Stimulated activated CD4-positive, alpha-beta T cell treated with anti-CD3 and anti-CD28 coated beads, Interleukin-4, amount 100 ng/mL, for 48 hours (primary cell): ENCODE measurements around the gene AKIRIN1.
A peak's percentile ranks its signal among the peaks of the same experiment; 100 is the strongest.
"Not testable (repeated sequence)": the region's sequence is repeated elsewhere in the genome, so short reads cannot be mapped to it uniquely, and the experiment has no call there.

Source experiments
- DNase-seq, 2 donors: peaks; one replicate each; pipeline ENCODE4 v3.0.0-alpha.2; 2020; ENCODE audit warnings: low read depth in 2 of 2

AKIRIN1 gene

GRCh38 chr1:38994196-38994595, 3.1 kb downstream of the AKIRIN1 start:
- no peak for DNase-seq

- no peak for DNase-seq
Observed at GRCh38 chr1:38997034-38997900, 6.2 kb downstream of the AKIRIN1 start.

GRCh38 chr1:38997901-38998190, 6.8 kb downstream of the AKIRIN1 start:
- no peak for DNase-seq

GRCh38 chr1:39001516-39002421, 10.7 kb downstream of the AKIRIN1 start:
- DNase-seq = no peak

GRCh38 chr1:39003281-39003680, 12.2 kb downstream of the AKIRIN1 start:
- no peak for DNase-seq

- DNase-seq = no peak
Observed at GRCh38 chr1:39003794-39004193, 12.7 kb downstream of the AKIRIN1 start.

- no peak for DNase-seq
Observed at GRCh38 chr1:39006287-39006686, 15.2 kb downstream of the AKIRIN1 start.

GRCh38 chr1:39006726-39007645, 15.9 kb downstream of the AKIRIN1 start:
- no peak for DNase-seq

- DNase-seq = not testable (repeated sequence)
Observed at GRCh38 chr1:39014956-39015355, 23.9 kb downstream of the AKIRIN1 start.

- DNase-seq = no peak
Observed at GRCh38 chr1:39016604-39017171, 25.6 kb downstream of the AKIRIN1 start.

- no peak for DNase-seq
Observed at GRCh38 chr1:39017266-39017665, 26.2 kb downstream of the AKIRIN1 start.

GRCh38 chr1:39020494-39020893, 29.4 kb downstream of the AKIRIN1 start:
- not testable (repeated sequence) for DNase-seq

GRCh38 chr1:39021426-39021825, 30.4 kb downstream of the AKIRIN1 start:
- no peak for DNase-seq

- DNase-seq = no peak
Observed at GRCh38 chr1:39023140-39023539, 32.1 kb downstream of the AKIRIN1 start.

GRCh38 chr1:39026051-39026865, 35.2 kb downstream of the AKIRIN1 start, which contains the start of gene NDUFS5:
Gene NDUFS5 (plus strand): TSS chr1:39026350. CDS start chr1:39028725, 2,375 bp downstream.
- DNase-seq = peak; percentile 75 to 83

- DNase-seq = no peak
Observed at GRCh38 chr1:39026866-39027507, 35.9 kb downstream of the AKIRIN1 start.

GRCh38 chr1:39034114-39034654, 43.1 kb downstream of the AKIRIN1 start:
- DNase-seq = no peak

GRCh38 chr1:39036678-39037077, 45.6 kb downstream of the AKIRIN1 start:
- DNase-seq = no peak

GRCh38 chr1:39043513-39043912, 52.4 kb downstream of the AKIRIN1 start:
- no peak for DNase-seq

- no peak for DNase-seq
Observed at GRCh38 chr1:39044762-39045161, 53.7 kb downstream of the AKIRIN1 start.
